ENCODE measurements around the gene KLHL28.

DNA sequence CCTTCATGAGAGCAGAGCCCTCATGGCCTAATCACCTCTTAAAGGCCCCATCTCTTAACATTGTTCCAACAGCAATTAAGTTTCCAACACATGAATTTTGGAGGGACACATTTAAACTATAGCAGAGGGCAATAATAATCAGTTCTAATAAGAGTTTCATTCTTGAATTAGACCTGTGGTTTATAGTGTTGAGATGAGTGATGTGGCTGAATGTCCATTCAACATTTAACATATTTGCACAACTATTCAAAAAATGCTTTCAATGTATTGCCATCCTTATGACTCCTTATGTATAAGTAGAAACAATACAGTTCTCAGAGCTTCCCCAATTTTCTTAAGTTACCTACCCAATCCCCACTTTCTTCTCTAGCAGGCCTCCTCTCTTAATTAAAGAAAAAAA lies 21.5 kb downstream of the KLHL28 start:
- TF ChIP-seq POLR2AphosphoS5 (IDR thresholded peaks at IDR 0.05; ENCODE audit: borderline replicate concordance, low read depth, low read length) (no peak), EZH2 (IDR thresholded peaks at IDR 0.05) (no peak), FOXP2 (optimal IDR thresholded peaks at IDR 0.05; ENCODE audit: control extremely low read depth, extremely low read length, insufficient read depth) (no peak)

All from SK-N-MC (cell line).